Activated naive CD4-positive, alpha-beta T cell treated with anti-CD3 and anti-CD28 coated beads for 36 hours (primary cell): ENCODE data around the gene ZNF492. TPM values are rescaled to one million over a fixed set of nuclear protein-coding genes. Genes with fewer than 3 reads are reported as not detected.
"Not testable (repeated sequence)": the region's sequence is repeated elsewhere in the genome, so short reads cannot be mapped to it uniquely, and the experiment has no call there.

ENCODE experiments used
- CTCF ChIA-PET: fragments of 350-600 bp; sonication (Branson Sonifier 250); formaldehyde crosslinking; loops from one replicate; lab custom pipeline; 2021; ENCODE audit warnings: antibody characterized with exemption; lab: Charles Lee
- DNase-seq: peaks from one replicate; pipeline ENCODE4 v3.0.0-alpha.2; 2020
- H3K27ac Mint-ChIP-seq: one replicate; pipeline ENCODE4 v1.8.0; 2021; ENCODE audit warnings: mild to moderate bottlenecking, mixed read lengths
- H3K27me3 Mint-ChIP-seq: one replicate; pipeline ENCODE4 v1.8.0; 2021; ENCODE audit warnings: low read depth, mixed read lengths
- H3K36me3 Mint-ChIP-seq: one replicate; pipeline ENCODE4 v1.8.0; 2021; ENCODE audit warnings: low read depth, mixed read lengths
- H3K4me1 Mint-ChIP-seq: one replicate; pipeline ENCODE4 v1.8.0; 2021; ENCODE audit warnings: low read depth, mixed read lengths
- H3K4me3 Mint-ChIP-seq: one replicate; pipeline ENCODE4 v1.8.0; 2021; ENCODE audit warnings: mild to moderate bottlenecking, moderate library complexity, mixed read lengths
- H3K9me3 Mint-ChIP-seq: one replicate; pipeline ENCODE4 v1.8.0; 2021; ENCODE audit warnings: mixed read lengths
- intact Hi-C: fragments of 100-400 bp; cut with micrococcal nuclease; formaldehyde crosslinking; loops from one replicate; pipeline ENCODE4 v1.15.1; 2023
- total RNA-seq, 2 experiments: library from RNA; stranded (reverse); gene quantifications; one replicate each; pipeline ENCODE4 v1.2.3, GENCODE V29; 2021

The ZNF492 gene
- total RNA-seq = 1 to 10 TPM; 1.6 to 2.0 TPM

GRCh38 chr19:22633706-22634449 is at the start of gene ZNF492:
TSS of gene ZNF492 (plus strand) at chr19:22634324. CDS start at chr19:22653400, 19,076 bp downstream.
- peak; percentile 90 for DNase-seq
- peak within 1 kb of the TSS; percentile 94 for H3K4me3 Mint-ChIP-seq
- H3K27ac Mint-ChIP-seq = peak within 1 kb of the TSS; percentile 87
- H3K4me1 Mint-ChIP-seq, H3K36me3 Mint-ChIP-seq, H3K9me3 Mint-ChIP-seq, H3K27me3 Mint-ChIP-seq, CTCF ChIA-PET: not testable (repeated sequence)
- intact Hi-C loops = loop anchor here (2.0 to 10.0 kb wide), 4 partner anchors 641 to 1399 kb away; partner anchors contain the start of gene ZNF100

DNA sequence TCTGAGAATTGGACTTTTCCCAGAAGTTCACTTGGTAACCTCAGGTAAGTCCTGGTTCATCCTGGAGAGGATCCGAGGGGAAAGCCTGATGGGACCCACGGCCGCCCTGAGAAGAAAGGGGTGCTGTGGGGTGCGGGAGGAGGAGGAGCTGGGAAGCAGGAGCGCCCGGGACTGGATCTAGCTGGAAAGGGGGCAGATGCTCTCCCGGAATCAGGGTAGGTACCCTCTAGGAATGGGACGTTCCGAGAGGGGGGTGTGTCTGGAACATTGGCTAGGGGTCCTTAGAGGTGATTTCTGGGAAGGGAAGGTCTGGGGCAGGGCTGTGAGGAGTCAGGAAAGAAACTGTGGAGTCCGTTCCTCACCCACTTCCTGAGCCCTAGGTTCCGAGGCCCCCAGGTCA is 38.7 kb upstream of the ZNF492 start:
- Mint-ChIP-seq H3K9me3 (peaks cover 20% of the 10 kb centered on the region), H3K4me1 (no peaks in the 10 kb centered on the region), H3K27me3 (peaks cover 28% of the 10 kb centered on the region), H3K4me3 (no peak overlapping the region), H3K36me3 (peaks cover 7% of the 10 kb centered on the region), H3K27ac (no peak overlapping the region)
- DNase-seq = no peak
- intact Hi-C loops = no loop called here
- CTCF ChIA-PET = no interaction called here

DNA sequence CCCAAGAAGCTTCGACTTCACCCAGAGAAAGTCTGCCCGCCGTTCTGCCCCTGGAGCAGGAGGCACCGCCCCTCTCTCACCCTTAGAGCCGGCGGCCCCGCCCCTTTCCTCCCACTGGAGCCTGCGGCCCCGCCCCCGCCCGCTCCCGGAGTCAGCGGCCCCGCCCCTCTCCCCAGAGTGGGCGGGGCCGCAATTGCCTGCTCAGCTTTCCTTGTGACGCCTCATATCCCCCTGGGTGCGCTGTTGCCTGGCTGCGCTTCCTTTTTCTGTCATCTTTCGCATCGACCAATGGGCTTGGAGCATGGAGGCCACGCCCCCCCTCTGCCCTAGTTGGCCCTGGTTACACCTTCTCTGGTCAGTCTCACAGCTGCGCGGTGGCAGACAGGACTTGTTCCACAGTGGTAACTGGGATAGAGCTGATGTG is 38.2 kb upstream of the ZNF492 start:
- H3K36me3 Mint-ChIP-seq = peaks cover 7% of the 10 kb centered on the region
- CTCF ChIA-PET = no interaction called here
- DNase-seq = no peak

DNA sequence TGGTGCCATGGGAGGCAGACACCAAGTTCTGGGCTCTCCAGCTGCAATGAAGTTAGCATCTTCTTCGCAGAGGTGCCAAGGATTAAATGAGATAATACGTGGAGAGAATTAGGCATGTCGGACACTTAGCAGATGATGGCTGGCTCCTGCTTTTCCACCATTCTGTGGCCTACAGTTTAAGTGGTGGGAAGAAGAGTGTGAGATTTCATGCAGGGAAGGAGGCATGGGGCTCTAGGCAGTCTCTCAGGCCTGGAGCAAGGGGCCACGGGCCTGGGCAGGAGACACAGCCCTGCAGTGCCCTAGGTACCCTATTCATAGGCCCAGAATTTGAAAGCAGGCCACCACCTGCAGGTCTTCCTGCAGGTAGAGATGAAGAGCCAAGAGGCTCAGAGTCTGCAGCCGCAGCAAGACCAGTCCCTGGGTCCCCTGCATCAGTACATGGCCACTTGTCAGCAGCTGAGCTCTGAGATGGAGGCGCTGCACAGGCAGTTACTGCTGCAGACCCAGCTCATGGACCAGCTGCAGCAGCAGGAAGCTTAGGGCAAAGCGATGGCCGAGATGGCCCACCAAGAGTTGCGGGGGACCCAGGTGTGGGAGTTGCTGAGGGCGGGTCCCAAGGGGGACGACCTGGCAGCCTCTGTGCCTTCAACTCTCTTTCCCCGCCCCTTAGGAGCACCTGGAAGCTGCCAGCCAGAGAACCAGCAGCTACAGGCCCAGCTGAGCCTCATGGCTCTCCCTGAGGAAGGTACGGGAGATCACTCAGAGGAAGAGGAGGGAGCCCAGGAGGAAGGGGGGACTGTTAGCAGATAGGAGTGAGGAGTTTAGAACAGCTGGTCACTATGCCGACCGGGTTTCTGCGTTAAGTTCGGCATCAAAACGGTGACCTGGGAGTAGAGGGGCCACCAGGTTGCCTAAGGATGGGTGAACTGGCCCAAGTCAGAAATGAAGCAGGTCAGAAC is 33.2 kb upstream of the ZNF492 start:
- no peaks in the 10 kb centered on the region for H3K4me1 Mint-ChIP-seq
- CTCF ChIA-PET = no interaction called here

More for the DNA sequence above, 38.2 kb upstream of the ZNF492 start:
- intact Hi-C loops = no loop called here
- H3K4me3 Mint-ChIP-seq = no peak overlapping the region
- H3K4me1 Mint-ChIP-seq = no peaks in the 10 kb centered on the region
- peaks cover 28% of the 10 kb centered on the region for H3K27me3 Mint-ChIP-seq
- H3K27ac Mint-ChIP-seq = no peak overlapping the region
- H3K9me3 Mint-ChIP-seq = peaks cover 18% of the 10 kb centered on the region

GRCh38 chr19:22601906-22602630 is 32.1 kb upstream of the ZNF492 start:
- H3K27me3 Mint-ChIP-seq = peaks cover 15% of the 10 kb centered on the region
- CTCF ChIA-PET = no interaction called here
- H3K4me1 Mint-ChIP-seq = no peaks in the 10 kb centered on the region
- peaks cover 5% of the 10 kb centered on the region for H3K9me3 Mint-ChIP-seq
- DNase-seq = no peak
- intact Hi-C loops = no loop called here
- no peak overlapping the region for H3K27ac Mint-ChIP-seq
- peaks cover 4% of the 10 kb centered on the region for H3K36me3 Mint-ChIP-seq
- no peak overlapping the region for H3K4me3 Mint-ChIP-seq

More for the DNA sequence above, 33.2 kb upstream of the ZNF492 start:
- intact Hi-C loops = no loop called here
- Mint-ChIP-seq H3K4me3 (no peak overlapping the region), H3K27ac (no peak overlapping the region), H3K9me3 (peaks cover 7% of the 10 kb centered on the region), H3K27me3 (peaks cover 22% of the 10 kb centered on the region), H3K36me3 (peaks cover 7% of the 10 kb centered on the region)
- DNase-seq = no peak

DNA sequence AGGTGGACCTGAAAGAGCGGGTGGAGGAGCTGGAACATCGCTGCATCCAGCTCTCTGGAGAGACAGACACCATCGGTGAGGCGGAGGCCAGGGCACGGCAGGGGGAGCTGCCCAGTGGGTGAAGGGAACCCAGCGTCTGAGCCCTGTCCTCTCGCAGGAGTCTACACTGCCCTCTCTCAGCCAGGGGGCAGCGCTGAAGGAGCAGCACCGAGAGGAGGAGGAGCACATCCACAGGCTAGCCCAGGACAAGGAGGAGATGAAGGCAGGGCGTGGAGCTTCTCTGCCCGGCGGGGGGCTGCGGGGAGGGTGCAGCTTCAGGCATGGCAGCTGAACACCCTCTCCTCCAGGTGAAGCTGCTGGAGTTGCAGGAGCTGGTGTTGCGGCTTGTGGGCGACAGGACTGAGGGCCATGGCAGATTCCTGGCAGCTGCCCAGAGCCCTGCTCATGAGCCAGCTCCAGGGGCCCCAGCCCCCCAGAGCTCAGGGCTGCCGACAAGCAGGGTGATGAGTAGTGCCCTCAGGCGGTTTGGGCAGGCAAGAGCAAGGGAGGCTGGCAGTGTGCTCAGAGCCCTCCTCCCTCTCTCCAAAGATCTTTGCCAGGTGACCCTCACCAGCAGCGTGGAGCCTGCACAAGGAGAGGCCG is 31.4 kb upstream of the ZNF492 start:
- intact Hi-C loops = no loop called here
- Mint-ChIP-seq H3K27ac (no peak overlapping the region), H3K36me3 (peaks cover 4% of the 10 kb centered on the region), H3K9me3 (peaks cover 9% of the 10 kb centered on the region), H3K27me3 (peaks cover 14% of the 10 kb centered on the region), H3K4me1 (no peaks in the 10 kb centered on the region), H3K4me3 (no peak overlapping the region)
- DNase-seq = no peak
- CTCF ChIA-PET = no interaction called here

DNA sequence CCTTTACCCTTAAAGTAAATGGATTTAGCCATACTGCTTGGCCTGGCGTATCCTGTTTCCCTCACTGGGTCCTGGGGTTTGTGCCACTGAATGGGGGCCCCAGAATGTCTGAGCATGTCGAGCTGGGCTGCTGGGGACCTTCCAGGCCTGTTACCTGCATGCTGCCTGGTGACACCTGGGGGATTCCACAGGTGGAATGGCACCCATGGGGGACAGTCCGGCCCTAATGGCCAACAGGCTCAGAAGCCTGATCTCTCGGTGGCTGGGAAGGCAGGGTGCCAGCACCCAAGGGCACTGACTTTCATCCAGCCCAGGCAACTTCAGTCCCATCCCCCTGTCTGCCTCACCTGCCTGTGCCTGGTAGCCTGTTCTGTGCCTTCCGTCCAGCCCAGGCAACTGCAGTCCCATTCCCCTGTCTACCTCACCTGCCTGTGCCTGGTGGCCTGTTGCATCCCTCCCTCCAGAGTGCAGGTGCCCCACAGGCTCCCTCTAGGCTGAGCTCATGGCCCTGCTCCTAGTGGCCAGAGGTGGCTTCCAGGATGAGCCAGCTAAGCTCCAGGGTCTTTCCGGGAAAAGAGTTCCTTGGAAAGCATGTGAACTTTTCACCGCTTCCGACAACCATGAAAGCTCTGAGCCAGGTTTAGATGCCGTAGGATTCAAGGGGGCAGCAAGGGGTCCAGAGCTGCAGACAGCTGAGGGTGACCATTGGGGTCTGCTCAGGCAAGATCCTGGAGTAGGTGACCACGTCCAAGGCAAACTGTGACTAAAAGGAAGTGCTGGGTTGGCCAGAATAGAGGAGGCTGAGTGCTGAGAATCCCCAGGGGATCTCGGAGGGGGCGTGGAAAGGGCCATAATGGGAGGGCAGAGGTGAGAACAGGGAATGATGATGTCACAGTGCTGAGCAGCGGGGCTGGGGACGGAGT is 30.3 kb upstream of the ZNF492 start:
- no peak for DNase-seq
- no peak overlapping the region for H3K27ac Mint-ChIP-seq
- H3K4me3 Mint-ChIP-seq = no peak overlapping the region
- H3K27me3 Mint-ChIP-seq = peaks cover 9% of the 10 kb centered on the region
- peaks cover 2% of the 10 kb centered on the region for H3K36me3 Mint-ChIP-seq
- peaks cover 6% of the 10 kb centered on the region for H3K9me3 Mint-ChIP-seq
- H3K4me1 Mint-ChIP-seq = no peaks in the 10 kb centered on the region
- intact Hi-C loops = no loop called here
- CTCF ChIA-PET = no interaction called here

- H3K9me3 Mint-ChIP-seq = peaks cover 3% of the 10 kb centered on the region
- DNase-seq = no peak
- H3K4me3 Mint-ChIP-seq = no peak overlapping the region
- no peaks in the 10 kb centered on the region for H3K36me3 Mint-ChIP-seq
- H3K4me1 Mint-ChIP-seq = no peaks in the 10 kb centered on the region
- no peak overlapping the region for H3K27ac Mint-ChIP-seq
- CTCF ChIA-PET = no interaction called here
- intact Hi-C loops = no loop called here
- peaks cover 1% of the 10 kb centered on the region for H3K27me3 Mint-ChIP-seq
Observed at GRCh38 chr19:22604571-22605274, 29.4 kb upstream of the ZNF492 start.

DNA sequence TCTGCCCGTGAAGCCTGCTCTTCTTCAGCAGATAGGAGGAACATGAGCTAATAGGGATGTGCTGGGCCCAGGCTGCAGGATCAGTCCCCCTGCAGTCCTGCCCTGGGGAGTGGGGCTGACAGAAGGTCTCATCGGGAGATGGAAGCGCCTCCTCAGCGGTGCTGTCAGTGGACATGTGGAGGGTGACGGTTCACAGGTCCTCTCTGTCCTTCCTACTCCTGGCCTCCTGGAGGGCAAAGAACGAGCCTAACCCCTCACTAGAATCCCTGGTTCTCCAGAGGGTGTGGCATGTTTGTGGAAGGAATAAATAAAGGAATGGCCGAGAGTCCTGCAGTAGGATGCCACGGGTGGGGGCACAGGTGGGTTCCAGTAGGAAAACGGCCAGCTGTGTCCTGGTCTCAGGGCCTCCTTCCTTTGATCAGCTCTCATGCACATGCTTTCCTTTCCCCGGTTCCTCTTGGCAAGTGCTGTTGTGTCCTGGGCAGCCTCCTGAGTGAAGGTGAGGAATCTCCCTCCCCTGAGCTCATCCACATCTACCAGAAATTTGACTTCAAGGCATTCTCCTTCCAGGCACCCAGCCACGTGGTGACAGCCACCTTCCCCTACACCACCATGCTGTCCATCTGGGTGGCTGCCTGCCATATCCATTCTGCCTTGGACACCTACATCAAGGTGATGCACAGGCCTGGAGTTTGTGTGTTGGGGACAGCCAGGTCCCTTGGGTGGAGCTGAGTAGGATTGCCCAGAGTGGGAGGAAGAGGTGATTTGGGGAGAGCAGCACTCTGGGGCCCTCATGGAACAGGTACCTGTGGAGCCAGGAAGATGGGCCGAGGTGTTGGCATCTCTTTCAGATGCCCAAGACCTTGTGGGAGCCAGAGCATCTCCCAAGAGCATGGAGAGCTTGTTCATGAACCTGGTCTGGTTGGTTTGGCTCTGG is 28.6 kb upstream of the ZNF492 start:
- no peaks in the 10 kb centered on the region for H3K36me3 Mint-ChIP-seq
- no peak overlapping the region for H3K27ac Mint-ChIP-seq
- H3K9me3 Mint-ChIP-seq = peaks cover 3% of the 10 kb centered on the region
- H3K4me3 Mint-ChIP-seq = no peak overlapping the region
- intact Hi-C loops = no loop called here
- no peak for DNase-seq
- H3K27me3 Mint-ChIP-seq = no peaks in the 10 kb centered on the region
- H3K4me1 Mint-ChIP-seq = no peaks in the 10 kb centered on the region
- CTCF ChIA-PET = no interaction called here

DNA sequence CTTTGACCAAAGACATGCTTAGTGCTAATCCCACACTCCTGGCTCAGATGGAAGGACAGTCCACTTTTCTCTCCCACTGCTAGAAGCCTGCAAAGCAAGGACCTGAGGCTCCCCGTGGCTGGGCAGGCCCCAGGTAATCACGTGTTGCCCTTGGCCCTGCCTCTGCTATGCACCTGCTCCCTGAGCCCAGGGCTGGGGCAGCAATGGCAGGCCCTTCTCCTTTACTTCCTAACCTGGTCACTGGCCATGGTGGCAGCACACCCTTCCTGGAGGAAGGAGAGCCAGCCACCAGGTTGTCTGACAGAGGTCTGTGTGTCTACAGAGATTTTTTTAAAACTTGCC is 27.9 kb upstream of the ZNF492 start:
- intact Hi-C loops = no loop called here
- H3K4me3 Mint-ChIP-seq = no peak overlapping the region
- no peaks in the 10 kb centered on the region for H3K4me1 Mint-ChIP-seq
- H3K9me3 Mint-ChIP-seq = peaks cover 5% of the 10 kb centered on the region
- no peak overlapping the region for H3K27ac Mint-ChIP-seq
- no peaks in the 10 kb centered on the region for H3K36me3 Mint-ChIP-seq
- no peak for DNase-seq
- CTCF ChIA-PET = no interaction called here
- no peaks in the 10 kb centered on the region for H3K27me3 Mint-ChIP-seq
